GM18507 (cell line): ENCODE data around the gene UMODL1.

Experiments used
- DNase-seq: peaks from one replicate; pipeline ENCODE4 v3.0.0; 2011; ENCODE audit warnings: low read depth; ENCODE audit not compliant: insufficient read length; ENCODE audit errors: extremely low spot score
- FAIRE-seq: peaks from 2 replicates; lab custom pipeline; 2011; peaks lifted over from hg19 to GRCh38; lab: Jason Lieb, UNC

Gene UMODL1

GRCh38 chr21:42120903-42121535, 49.9 kb downstream of the UMODL1 start:
- DNase-seq (no peak), FAIRE-seq (no peak)

- no peak for FAIRE-seq
Measured at GRCh38 chr21:42121794-42122193, 50.7 kb downstream of the UMODL1 start.

GRCh38 chr21:42122398-42122797, 51.3 kb downstream of the UMODL1 start:
- no peak for FAIRE-seq

More at GRCh38 chr21:42121794-42122193, 50.7 kb downstream of the UMODL1 start:
- no peak for DNase-seq

GRCh38 chr21:42122808-42123207, 51.7 kb downstream of the UMODL1 start:
- no peak for FAIRE-seq
- no peak for DNase-seq

More at GRCh38 chr21:42122398-42122797, 51.3 kb downstream of the UMODL1 start:
- DNase-seq = no peak

GRCh38 chr21:42123219-42123908, 52.2 kb downstream of the UMODL1 start:
- FAIRE-seq = peak; percentile 45
- DNase-seq = no peak

- DNase-seq (no peak), FAIRE-seq (no peak)
Measured at GRCh38 chr21:42124081-42124480, 53.0 kb downstream of the UMODL1 start.

- no peak for DNase-seq
- no peak for FAIRE-seq
Measured at GRCh38 chr21:42124826-42125570, 53.9 kb downstream of the UMODL1 start.

- FAIRE-seq = no peak
- no peak for DNase-seq
Measured at GRCh38 chr21:42125571-42126544, 54.7 kb downstream of the UMODL1 start.

GRCh38 chr21:42127164-42128150, 56.3 kb downstream of the UMODL1 start:
- no peak for DNase-seq
- no peak for FAIRE-seq

GRCh38 chr21:42129300-42130266, 58.5 kb downstream of the UMODL1 start:
- FAIRE-seq = no peak
- no peak for DNase-seq

- DNase-seq (no peak), FAIRE-seq (no peak)
Measured at GRCh38 chr21:42130441-42130840, 59.3 kb downstream of the UMODL1 start.

GRCh38 chr21:42132183-42132582, 61.1 kb downstream of the UMODL1 start:
- DNase-seq (no peak), FAIRE-seq (no peak)

GRCh38 chr21:42133131-42133530, 62.0 kb downstream of the UMODL1 start:
- DNase-seq (no peak), FAIRE-seq (no peak)

GRCh38 chr21:42135386-42136052, 64.4 kb downstream of the UMODL1 start:
- no peak for FAIRE-seq
- no peak for DNase-seq

- no peak for FAIRE-seq
- DNase-seq = no peak
Measured at GRCh38 chr21:42137191-42137904, 66.2 kb downstream of the UMODL1 start.
